Neural cell (in vitro differentiated cells): ENCODE measurements around the gene CDK3.

Experiments
- EP300 ChIP-seq: fragments of 450-650 bp; conservative IDR thresholded peaks from 2 replicates; pipeline ENCODE4 v1.6.1; 2014; ENCODE audit warnings: antibody characterized with exemption, mild to moderate bottlenecking, moderate library complexity; ENCODE audit not compliant: poor library complexity, severe bottlenecking
- EZH2 ChIP-seq: fragments of 200-600, 300-800 bp; shearing (Covaris generic), sonication (generic); IDR thresholded peaks from 2 replicates; pipeline ENCODE4 v1.6.1; 2014; ENCODE audit warnings: antibody characterized with exemption, low read length, borderline replicate concordance, mild to moderate bottlenecking; ENCODE audit not compliant: insufficient read depth, poor library complexity, severe bottlenecking
- POLR2AphosphoS5 ChIP-seq: IDR thresholded peaks from 2 replicates; pipeline ENCODE4 v1.6.1; 2012
- RAD21 ChIP-seq: fragments of 450-650 bp; conservative IDR thresholded peaks from 2 replicates; pipeline ENCODE4 v1.6.1; 2014; ENCODE audit warnings: antibody characterized with exemption, mild to moderate bottlenecking, moderate library complexity
- REST ChIP-seq: IDR thresholded peaks from 2 replicates; pipeline ENCODE4 v1.6.1; 2012; ENCODE audit warnings: borderline replicate concordance
- SMC3 ChIP-seq: fragments of 450-650 bp; conservative IDR thresholded peaks from 2 replicates; pipeline ENCODE4 v1.6.1; 2014; ENCODE audit warnings: antibody characterized with exemption, mild to moderate bottlenecking, moderate library complexity; ENCODE audit not compliant: poor library complexity
- TAF1 ChIP-seq: IDR thresholded peaks from 2 replicates; pipeline ENCODE4 v1.6.1; 2012; ENCODE audit warnings: low read depth
- TF ChIP-seq, protein P1 (sequence below): fragments of 450-650 bp; IDR thresholded peaks from 2 replicates; pipeline ENCODE4 v1.5.1; 2014; ENCODE audit warnings: antibody characterized with exemption, mild to moderate bottlenecking, moderate library complexity; ENCODE audit not compliant: poor library complexity, severe bottlenecking

- TF ChIP-seq POLR2AphosphoS5 (no peak), SMC3 (no peak), EP300 (no peak), REST (no peak), EZH2 (no peak), RAD21 (no peak), TAF1 (no peak)
- TF ChIP-seq, protein P1, sequence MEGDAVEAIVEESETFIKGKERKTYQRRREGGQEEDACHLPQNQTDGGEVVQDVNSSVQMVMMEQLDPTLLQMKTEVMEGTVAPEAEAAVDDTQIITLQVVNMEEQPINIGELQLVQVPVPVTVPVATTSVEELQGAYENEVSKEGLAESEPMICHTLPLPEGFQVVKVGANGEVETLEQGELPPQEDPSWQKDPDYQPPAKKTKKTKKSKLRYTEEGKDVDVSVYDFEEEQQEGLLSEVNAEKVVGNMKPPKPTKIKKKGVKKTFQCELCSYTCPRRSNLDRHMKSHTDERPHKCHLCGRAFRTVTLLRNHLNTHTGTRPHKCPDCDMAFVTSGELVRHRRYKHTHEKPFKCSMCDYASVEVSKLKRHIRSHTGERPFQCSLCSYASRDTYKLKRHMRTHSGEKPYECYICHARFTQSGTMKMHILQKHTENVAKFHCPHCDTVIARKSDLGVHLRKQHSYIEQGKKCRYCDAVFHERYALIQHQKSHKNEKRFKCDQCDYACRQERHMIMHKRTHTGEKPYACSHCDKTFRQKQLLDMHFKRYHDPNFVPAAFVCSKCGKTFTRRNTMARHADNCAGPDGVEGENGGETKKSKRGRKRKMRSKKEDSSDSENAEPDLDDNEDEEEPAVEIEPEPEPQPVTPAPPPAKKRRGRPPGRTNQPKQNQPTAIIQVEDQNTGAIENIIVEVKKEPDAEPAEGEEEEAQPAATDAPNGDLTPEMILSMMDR: no peak
Measured at GRCh38 chr17:76050538-76051467, 50.1 kb downstream of the CDK3 start.
